GM18907 (cell line): ENCODE results near the gene BICD1.
"Not testable (repeated sequence)": the region's sequence is repeated elsewhere in the genome, so short reads cannot be mapped to it uniquely, and the experiment has no call there.

ENCODE experiments used
- ATAC-seq: cut with Tn5 transposase; IDR thresholded peaks from one replicate; pipeline ENCODE4 v1.9.1; 2021; ENCODE audit warnings: mild to moderate bottlenecking, moderate library complexity; ENCODE audit not compliant: unreplicated experiment

BICD1 gene

DNA sequence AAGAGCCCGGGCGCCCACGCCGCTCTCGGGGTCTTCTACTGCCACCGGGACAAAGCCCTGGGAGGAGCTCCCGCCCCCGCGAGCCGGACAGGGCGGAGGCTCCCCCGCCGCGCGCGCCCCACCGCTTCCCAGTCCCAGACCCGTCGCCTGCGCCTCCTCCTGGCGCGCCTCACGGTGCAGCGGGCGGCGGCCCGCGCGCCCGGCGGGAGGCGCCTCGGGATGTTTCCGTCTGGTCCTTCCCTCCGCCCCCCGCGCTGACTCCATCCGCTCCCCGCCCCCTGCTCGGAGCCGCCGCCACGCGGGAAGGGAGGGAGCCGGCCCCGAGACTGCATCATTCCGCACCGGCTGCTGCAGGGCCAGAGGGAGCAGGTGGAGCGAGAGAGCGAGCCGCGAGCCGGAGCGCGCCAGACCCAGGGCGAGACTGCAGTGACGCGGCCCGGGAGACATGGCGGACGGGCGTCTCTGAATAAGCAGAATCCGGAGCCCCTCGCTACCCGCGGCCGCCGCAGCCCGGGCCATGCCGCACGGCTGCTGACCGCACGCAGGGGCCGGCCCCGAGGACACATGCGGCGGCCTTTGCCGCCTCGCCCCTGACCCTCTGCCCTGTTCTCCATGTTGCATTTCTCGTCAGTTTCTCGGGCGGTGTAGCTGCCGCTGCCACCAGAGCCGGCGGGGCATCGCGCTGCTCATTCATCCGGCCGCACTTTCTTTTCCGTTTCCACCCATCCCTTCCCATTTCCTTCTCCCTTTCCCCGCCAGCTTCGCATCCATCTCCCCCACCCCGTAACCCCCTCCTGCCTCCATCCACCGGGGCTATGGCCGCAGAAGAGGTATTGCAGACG, at the start of gene BICD1:
Gene BICD1 (plus strand): TSS at position 331 of the 842 bp plus-strand sequence. CDS start 485 bp downstream, at position 816.
- peak; percentile 86 for ATAC-seq

DNA sequence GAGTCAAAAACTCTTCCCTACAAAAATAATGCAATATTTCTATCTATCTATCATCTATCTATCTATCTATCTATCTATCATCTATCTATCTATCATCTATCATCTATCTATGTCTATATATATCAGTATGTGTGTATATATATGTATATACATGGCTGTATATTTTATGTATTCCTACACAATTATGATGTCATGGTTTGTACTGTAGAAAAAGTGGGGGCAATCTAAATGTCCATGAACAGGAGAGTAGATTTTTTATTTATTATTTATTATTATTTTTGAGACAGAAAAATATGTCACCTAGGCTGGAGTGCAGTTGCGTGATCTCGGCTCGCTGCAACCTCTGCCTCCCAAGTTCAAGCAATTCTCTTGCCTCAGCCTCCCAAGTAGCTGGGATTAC, 45.6 kb upstream of the BICD1 start:
- ATAC-seq = no peak

DNA sequence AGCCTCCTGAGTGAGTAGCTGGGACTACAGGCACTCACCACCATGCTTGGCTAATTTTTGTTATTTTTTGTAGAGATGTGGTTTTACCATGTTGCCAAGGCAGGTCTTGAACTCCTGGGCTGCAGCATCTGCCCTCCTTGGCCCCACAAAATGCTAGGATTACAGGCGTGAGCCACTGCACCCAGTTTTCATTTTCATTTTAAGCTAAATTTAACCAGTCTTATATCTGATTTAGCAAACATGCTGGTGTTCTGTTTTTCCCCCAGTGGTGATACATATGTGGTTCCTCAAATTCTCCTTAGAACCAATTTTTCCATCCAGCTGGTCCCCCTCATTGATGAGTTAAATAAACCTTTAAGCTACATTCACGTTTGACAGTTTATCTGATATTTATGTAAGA, 43.8 kb upstream of the BICD1 start:
- ATAC-seq = no peak

DNA sequence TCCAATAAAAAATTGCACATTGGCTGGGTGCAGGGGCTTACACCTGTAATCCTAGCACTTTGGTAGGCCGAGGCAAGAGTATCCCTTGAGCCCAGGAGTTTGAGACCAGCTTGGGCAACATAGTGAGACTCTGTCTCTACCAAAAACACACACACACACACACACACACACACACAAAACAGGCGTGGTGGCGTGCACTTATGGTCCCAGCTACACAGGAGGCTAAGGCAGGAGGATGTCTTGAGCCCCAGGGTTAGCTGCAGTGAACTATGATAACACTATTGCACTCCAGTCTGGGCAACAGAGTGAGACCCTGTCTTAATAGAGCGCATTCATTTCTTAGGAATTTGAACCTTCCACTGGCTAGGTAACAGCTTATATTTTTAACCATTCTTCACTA, 42.9 kb upstream of the BICD1 start:
- ATAC-seq = no peak

DNA sequence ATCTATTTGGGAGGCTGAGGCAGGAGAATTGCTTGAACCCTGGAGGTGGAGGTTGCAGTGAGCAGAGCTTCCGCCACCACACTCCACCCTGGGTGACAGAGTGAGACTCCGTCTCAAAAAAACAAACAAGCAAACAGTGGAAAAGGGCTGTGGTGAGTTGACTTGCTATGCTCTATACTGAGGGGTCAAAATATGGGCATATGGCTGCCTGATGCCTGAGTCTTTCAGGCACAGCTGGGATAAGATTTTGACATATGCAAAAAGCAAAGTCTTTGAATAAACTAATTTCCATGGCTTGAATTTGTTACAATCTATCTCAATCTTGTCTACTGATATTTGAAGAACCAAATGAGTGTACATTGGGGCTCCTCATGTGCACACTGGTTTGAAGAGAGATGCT, 40.4 kb upstream of the BICD1 start:
- ATAC-seq = no peak

DNA sequence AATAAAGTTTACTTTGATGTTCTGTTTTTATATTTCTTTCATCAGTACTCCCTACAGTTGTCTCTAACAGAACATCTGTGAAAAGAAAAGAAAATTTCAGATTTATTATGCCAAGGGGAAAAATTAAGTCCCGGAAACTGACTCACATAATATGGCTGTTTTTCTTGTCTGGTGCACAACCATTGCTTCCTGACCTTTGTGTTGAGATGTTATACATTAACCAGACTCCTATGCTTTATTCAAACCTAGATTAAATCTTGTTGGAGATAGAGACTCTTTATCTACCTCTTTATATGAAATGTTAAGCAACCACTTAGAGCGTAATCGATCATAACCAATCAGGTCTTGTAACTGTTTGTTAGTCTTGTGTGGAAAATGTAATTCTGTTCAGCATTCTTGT, 37.6 kb upstream of the BICD1 start:
- ATAC-seq = no peak

DNA sequence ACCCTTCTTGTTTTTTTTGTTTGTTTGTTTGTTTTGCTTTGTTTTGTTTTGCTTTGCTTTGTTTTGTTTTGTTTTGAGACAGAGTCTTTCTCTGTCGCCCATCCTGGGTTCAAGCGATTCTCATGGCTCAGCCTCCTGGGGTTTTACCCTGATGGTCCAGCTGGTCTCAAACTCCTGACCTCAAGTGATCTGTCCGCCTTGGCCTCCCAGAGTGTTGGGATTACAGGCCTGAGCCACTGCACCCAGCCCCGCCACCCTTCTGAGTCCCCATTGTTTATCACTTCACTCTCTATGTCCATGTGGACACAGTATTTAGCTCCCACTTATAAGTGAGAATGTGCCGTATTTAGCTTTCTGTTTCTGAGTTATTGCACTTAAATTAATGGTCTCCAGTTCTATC, 36.9 kb upstream of the BICD1 start:
- ATAC-seq = no peak

DNA sequence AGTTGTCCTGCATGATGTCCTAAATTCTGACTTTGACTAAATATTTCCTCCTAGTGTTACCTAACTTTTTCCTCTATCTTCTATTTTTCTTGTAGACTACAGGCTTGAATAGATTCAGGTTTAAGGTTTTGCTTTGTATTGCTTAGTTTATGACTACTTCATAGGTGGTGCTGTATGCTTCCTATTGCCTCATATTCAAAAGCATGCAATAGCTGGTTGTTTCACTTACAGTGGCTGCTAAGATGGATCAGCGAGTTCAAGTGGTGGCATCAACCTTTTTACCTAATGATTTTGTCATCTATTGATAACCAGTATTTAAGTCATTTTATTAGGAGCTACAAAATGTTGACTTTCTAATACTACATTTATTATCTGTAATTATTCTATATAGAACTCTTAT, 36.3 kb upstream of the BICD1 start:
- no peak for ATAC-seq

DNA sequence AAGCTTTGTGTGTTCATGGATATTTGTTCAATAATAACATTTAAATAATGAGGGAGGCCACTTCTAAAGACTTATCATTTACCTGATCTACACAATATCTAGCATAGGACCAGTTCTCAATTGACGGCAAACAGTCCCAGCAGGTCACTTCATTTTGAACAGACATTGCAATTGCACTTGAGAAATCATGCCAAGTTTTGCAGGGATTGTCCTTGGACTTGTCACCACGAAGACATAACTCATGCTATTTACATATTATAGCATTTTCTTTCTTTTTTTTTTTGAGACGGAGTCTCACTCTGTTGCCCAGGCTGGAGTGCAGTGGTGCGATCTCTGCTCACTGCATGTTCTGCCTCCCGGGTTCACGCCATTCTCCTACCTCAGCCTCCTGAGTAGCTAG, 34.5 kb upstream of the BICD1 start:
- no peak for ATAC-seq

DNA sequence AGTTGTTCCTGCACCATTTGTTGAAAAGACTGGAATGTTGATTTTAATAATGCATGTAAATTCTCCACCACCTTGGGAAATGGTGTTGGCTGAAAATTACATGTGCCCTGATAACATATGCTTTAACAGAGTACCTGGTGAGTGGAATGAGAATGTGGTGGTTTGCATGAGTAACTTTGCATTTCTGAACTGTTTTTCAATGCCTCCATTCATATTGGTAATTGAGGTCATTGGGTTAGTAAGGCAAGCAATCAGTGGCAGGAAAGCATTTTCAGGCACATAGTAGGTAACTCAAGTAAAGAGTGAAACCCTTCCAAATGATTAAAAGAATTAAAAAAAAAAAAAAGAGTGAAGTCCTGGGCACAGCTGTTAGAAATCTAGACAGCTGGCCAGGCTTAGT, 32.2 kb upstream of the BICD1 start:
- ATAC-seq = no peak

DNA sequence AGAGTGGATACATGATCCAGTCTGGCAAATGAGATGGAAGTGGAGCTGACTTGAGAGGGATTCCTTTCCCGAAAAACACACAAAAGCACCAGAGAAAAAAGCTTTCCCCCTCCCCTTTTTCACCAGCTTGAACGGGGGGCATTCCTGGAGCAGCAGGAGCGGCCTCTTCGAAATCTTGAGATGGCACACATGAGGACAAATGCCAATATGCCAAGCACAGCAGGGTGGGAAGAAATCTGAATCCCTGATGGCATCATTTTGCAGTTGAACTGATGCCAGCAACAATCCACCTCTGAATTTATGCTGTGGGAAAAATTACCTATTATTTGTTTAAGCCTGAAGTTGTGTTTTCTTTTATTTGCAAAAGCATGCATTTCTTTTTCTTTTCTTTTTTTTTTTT, 29.7 kb upstream of the BICD1 start:
- no peak for ATAC-seq

DNA sequence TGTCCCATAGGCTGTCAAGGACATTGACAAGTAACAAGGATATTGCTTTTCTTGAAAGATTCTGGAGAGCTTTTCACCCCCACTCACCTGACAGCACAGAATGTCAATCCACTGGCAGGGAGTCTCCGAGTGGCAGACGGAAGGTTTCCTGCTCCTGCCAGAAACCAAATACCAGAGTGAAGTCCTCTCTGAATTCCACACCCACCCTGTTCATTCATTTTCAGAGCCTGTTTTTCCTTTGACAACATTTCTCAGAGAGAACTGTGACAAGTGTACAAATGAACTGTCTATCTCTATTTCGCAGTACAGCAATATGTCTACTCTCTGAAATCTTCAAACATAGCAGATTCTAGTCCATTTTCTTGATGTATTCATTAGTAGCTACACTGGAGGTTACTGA, 26.2 kb upstream of the BICD1 start:
- ATAC-seq = no peak

DNA sequence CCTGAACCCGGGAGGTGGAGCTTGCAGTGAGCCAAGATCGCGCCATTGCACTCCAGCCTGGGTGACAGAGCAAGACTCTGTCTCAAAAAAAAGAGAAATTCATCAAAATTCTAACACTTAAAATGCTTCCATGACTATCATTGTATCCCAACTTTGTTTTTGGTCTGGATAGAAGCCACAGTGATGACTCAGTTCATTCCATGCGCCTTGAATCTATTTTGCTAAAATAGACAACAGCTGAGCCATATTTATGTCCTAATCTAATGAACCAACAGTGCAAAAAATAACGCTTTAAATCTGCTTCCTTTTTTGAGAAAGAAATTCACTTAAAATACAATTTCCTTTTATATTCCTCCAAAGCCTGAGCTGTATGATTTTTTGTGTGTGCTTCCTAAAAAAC, 23.2 kb upstream of the BICD1 start:
- no peak for ATAC-seq

DNA sequence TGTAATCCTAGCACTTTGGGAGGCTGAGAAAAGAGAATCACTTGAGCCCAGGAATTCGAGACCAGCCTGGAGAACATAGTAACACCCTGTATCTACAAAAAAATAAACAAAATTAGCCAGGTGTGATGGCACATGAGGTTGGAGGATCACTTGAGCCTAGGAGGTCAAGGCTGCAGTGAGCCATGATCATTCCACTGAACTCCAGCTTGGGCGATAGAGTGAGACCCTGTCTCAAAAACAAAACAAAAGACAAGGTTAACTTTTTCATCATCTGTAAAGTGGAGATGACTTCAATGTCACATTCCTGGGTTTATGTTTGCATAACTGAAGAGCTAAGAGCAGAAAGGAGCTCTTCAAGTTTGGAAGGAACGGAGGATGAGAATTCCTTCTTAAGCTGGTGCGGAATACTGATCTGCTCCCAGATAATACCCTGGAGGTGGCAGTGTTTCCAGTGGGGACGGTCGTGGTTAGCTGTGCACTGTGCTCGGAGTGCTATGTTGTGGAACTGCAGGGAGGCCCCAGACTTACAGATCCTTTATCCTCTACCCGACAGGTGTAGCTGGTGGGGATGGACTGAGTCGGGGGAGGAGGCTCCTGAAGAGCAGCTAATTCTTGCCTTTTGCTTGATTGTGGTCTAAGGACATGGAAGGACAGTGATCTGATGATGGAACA, 22.5 kb upstream of the BICD1 start:
- no peak for ATAC-seq

DNA sequence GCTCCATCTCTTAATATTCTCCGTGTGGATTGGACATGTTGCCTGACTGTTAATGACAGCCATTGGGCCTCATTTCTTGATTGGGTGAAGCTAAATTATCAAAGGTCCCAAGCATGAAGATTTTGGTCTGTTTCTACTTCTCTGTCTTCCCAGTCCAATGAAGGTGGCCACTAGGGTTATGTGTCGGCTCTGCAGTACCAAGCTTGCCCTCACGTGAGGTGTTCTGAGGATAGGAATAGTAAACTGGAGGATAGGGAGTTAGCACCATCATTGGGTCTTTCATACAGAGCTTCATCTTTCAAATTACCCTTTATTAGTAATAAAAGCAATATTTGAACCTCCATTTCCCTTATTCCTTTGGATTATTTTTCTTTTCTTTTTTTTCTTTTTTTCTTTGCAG, 21.9 kb upstream of the BICD1 start:
- no peak for ATAC-seq

DNA sequence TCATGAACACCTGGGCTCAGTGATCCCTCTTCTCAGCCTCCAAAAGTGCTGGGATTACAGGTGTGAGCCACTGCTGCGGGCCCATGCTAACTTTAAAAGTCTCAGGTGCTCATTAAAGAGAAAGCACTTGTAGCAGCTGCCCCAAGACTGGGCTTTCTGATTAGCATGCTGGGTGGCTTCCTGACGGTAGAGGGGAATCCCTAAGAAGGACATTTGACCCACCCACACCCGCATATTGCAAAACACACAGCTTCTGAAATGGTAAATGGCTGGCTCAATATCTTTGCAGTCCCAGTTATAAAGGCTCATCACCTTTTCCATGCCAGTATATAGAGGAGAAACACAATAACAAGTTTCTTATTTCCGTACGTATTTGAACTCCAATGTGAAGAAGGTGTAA, 19.3 kb upstream of the BICD1 start:
- no peak for ATAC-seq

DNA sequence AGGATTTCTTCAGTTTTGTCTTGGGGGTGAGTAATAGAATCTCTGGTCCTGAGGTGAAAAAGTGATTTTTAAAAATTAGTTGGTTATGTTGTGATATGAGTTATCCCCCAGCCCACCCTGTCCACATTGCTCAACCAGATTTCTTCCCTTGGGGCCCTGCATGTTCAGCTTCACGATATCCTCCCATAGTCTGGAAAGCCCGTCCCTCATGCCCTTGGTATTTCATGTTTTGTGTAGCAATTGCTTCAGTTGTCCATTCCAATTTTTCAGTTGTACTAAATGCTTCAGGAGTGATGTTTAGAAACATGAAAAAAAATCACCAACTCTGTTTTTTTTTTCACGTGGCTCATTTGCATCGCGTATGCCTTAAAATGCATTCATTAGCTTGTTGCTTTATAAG, 17.5 kb upstream of the BICD1 start:
- ATAC-seq = no peak

DNA sequence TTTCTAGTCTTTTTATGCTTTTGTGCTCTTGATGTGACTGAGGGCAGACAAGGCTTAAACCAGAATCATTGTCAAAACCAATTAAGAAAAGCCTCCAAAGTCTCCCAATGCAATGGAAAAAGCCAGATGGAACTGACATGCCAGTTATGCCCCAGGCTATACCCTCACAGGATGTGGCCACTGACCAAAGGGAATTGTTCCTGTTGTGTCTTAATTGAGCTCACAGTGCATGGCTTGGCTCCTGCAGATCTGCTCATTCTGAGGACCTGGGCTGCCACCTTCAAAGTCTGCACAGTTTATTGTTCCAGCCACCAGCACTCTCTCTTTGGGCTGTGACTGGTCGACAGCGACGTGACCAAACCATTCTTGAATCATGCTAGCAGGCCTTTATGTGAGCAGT, 17.1 kb upstream of the BICD1 start:
- no peak for ATAC-seq

DNA sequence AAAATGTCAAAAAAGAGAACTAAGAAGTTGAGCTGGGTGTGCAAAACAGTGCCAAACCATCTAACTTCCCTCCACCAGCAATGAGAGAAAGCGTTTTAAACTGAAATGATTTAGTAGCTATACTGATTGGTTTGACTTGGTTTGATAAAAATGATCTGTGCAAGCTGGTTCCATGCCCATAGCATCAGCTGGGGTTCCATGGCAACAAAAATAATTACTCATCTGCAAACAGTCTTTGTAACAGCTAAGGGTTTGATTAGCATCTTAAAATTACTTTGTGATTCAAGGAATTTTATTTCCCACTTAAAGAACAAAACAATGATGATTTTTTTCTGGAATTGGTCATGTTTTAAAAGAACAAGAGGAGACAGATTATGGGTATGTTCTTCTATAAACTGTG, 15.0 kb upstream of the BICD1 start:
- no peak for ATAC-seq

DNA sequence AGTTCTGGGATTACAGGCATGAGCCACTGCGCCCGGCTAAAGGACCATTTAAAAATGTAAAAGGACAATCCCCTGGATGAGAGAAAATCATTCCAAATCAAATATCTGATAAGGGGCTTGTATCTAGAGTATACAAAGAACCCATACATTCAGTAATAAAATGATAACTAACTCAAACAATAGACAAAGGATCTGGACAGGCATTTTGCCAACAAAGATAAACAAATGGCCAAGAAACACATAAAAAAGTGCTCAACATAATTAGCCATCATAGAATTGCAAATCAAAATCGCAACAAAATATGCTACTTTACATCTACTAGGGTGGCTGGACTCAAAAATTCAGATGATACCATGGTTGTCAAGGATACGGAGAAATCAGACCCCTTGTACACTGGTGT, 8.5 kb upstream of the BICD1 start:
- no peak for ATAC-seq

DNA sequence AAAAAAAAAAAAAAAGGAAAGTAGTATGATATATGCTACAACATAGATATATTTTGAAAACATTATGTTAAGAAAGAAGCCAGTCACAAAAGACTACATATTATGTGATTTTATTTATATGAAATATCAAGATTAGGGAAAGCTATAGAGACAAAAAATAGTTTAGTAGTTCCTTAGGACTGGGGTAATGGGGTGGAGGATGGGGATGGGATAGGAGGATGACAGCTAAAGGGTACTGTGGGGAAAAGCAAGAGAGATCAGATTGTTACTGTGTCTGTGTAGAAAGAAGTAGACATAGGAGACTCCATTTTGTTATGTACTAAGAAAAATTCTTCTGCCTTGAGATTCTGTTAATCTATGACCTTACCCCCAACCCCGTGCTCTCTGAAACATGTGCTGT, 7.4 kb upstream of the BICD1 start:
- not testable (repeated sequence) for ATAC-seq

DNA sequence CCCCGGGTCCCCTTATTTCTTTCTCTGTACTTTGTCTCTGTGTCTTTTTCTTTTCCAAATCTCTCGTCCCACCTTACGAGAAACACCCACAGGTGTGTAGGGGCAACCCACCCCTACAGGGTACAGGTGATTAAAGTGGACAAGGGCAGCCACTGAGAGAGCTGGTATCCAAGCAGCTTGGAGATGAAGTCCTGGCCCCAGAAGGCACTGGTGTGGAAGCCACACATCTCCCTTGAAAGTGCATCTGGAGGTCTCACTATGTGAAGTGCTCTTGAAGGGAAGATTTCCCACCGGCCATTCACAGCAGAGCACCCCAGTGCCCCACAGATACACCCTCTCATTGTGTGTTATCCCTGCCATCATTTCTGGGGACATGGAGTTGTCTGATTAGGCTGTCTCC, 6.3 kb upstream of the BICD1 start:
- no peak for ATAC-seq

DNA sequence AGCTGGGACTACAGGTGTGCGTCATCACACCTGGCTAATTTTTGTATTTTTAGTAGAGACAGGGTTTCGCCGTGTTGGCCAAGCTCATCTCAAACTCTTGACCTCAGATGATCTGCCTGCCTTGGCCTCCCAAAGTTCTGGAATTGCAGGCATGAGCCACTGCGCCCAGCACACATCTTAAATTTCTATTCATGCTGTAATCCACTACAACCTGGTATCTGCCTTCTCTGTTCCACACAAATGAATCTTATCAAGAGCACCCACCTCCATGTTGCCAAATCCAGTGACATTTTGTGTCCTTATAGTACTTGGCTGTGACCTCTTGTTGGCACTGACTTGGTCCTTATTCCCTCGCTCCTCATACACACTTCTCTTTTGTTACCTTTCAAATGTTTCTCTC, 5.8 kb upstream of the BICD1 start:
- no peak for ATAC-seq
